OCI-LY7 (cell line): ENCODE data around the gene CTBP1. TPM values are rescaled to one million over a fixed set of nuclear protein-coding genes. Genes with fewer than 3 reads are reported as not detected.

Source experiments
- BruUV-seq: library from RNA; stranded (reverse); fragments of 400-500 nt; replicated peaks from 2 replicates; lab custom pipeline; 2021; lab: Mats Ljungman, UMichigan
- CTCF ChIA-PET: fragments of 300-600 bp; sonication (Branson Sonifier 250); formaldehyde crosslinking; loops from one replicate; lab custom pipeline; 2022; ENCODE audit warnings: antibody characterized with exemption; ENCODE audit not compliant: unreplicated experiment; lab: Charles Lee
- POLR2A ChIA-PET: fragments of 300-600 bp; sonication (Branson Sonifier 250); formaldehyde crosslinking; loops from one replicate; lab custom pipeline; 2022; ENCODE audit warnings: antibody characterized with exemption; lab: Charles Lee
- DNase-seq: peaks from one replicate; pipeline ENCODE4 v3.0.0-alpha.2; 2015; ENCODE audit warnings: low spot score
- H2AFZ ChIP-seq: fragments of 200-600 bp; sonication (generic), shearing (Covaris generic); 2 replicates; pipeline ENCODE4 v1.6.1; 2014; ENCODE audit warnings: mild to moderate bottlenecking, antibody characterized with exemption, low read length, moderate library complexity
- H3K27ac ChIP-seq: fragments of 200-600 bp; sonication (generic); 2 replicates; pipeline ENCODE4 v1.5.1; 2014; ENCODE audit warnings: mixed run types, low read depth, mild to moderate bottlenecking, moderate library complexity, low read length, inconsistent platforms; ENCODE audit not compliant: poor library complexity, severe bottlenecking
- H3K36me3 ChIP-seq: fragments of 200-600 bp; sonication (generic); 2 replicates; pipeline ENCODE4 v1.6.1; 2014; ENCODE audit warnings: mild to moderate bottlenecking, antibody characterized with exemption, low read length, moderate library complexity, mixed read lengths; ENCODE audit not compliant: insufficient read depth
- H3K4me1 ChIP-seq: fragments of 200-600 bp; sonication (generic); 2 replicates; pipeline ENCODE4 v1.5.1; 2014; ENCODE audit warnings: mild to moderate bottlenecking, low read length; ENCODE audit not compliant: insufficient read depth, poor library complexity, severe bottlenecking
- H3K4me2 ChIP-seq: fragments of 200-600 bp; sonication (generic); 2 replicates; pipeline ENCODE4 v1.6.1; 2014; ENCODE audit warnings: mild to moderate bottlenecking, low read length
- H3K4me3 ChIP-seq: fragments of 200-600 bp; sonication (generic); 2 replicates; pipeline ENCODE4 v1.5.1; 2014; ENCODE audit warnings: mild to moderate bottlenecking, low read depth, low read length; ENCODE audit not compliant: poor library complexity, severe bottlenecking
- H3K79me2 ChIP-seq: fragments of 200-600 bp; sonication (generic); 2 replicates; pipeline ENCODE4 v1.6.1; 2016; ENCODE audit warnings: low read depth, mild to moderate bottlenecking, low read length, moderate library complexity, mixed read lengths; ENCODE audit not compliant: insufficient read depth
- H3K9me2 ChIP-seq: fragments of 200-600 bp; sonication (generic); 2 replicates; pipeline ENCODE4 v1.6.1; 2016; ENCODE audit warnings: mild to moderate bottlenecking, low read length, mixed read lengths; ENCODE audit not compliant: insufficient read depth
- H3K9me3 ChIP-seq: fragments of 200-600 bp; sonication (generic); 2 replicates; pipeline ENCODE4 v1.6.1; 2014; ENCODE audit warnings: mild to moderate bottlenecking, mixed run types, low read length, mixed read lengths
- H4K20me1 ChIP-seq: fragments of 200-600 bp; sonication (generic); 2 replicates; pipeline ENCODE4 v1.6.1; 2014; ENCODE audit warnings: mild to moderate bottlenecking, antibody characterized with exemption, low read length, moderate library complexity, mixed read lengths; ENCODE audit not compliant: insufficient read depth
- CTCF ChIP-seq: fragments of 200-600 bp; sonication (generic); conservative IDR thresholded peaks from 2 replicates; pipeline ENCODE4 v1.5.1; 2014; ENCODE audit warnings: mild to moderate bottlenecking, antibody characterized with exemption, low read length, moderate library complexity, mixed read lengths
- EZH2phosphoT487 ChIP-seq: fragments of 200-600 bp; sonication (generic); IDR thresholded peaks from 2 replicates; pipeline ENCODE4 v1.6.1; 2018; ENCODE audit warnings: low read depth, borderline replicate concordance, mild to moderate bottlenecking, mixed run types, antibody characterized with exemption, low read length, moderate library complexity, mixed read lengths
- intact Hi-C: fragments of 100-400 bp; cut with micrococcal nuclease; formaldehyde crosslinking; loops from one replicate; pipeline ENCODE4 v1.10.0; 2022; ENCODE audit not compliant: unreplicated experiment
- total RNA-seq, 2 experiments: library from RNA; depleted of rRNA in 1 of 2; stranded (reverse); fragments of >200 nt in 1 of 2; shearing (Covaris generic) in 1 of 2; gene quantifications; 2 replicates each; pipeline ENCODE4 v1.2.3, GENCODE V29; 2014 to 2022

The CTBP1 gene
- total RNA-seq, 2 experiments from 2014 or later = 238 to 311 TPM

GRCh38 chr4:1182313-1182712 is 66.6 kb downstream of the CTBP1 start:
- no peak overlapping the region for H3K27ac ChIP-seq
- no peaks in the 10 kb centered on the region for H4K20me1 ChIP-seq
- H3K9me2 ChIP-seq = no peaks in the 10 kb centered on the region
- no peak for DNase-seq
- ChIA-PET CTCF (no interaction called here), POLR2A (no interaction called here)
- no peak overlapping the region for H2AFZ ChIP-seq
- H3K36me3 ChIP-seq = no peaks in the 10 kb centered on the region; the same call in 1 of the 2 replicates
- BruUV-seq = no TSS peak
- H3K9me3 ChIP-seq = peaks cover 30% of the 10 kb centered on the region; the same call in 1 of the 2 replicates
- H3K4me3 ChIP-seq = no peak overlapping the region
- peaks cover 14% of the 10 kb centered on the region for H3K4me1 ChIP-seq
- TF ChIP-seq CTCF (no peak), EZH2phosphoT487 (no peak)
- no peak overlapping the region for H3K4me2 ChIP-seq
- intact Hi-C loops = no loop called here
- H3K79me2 ChIP-seq = no peaks in the 10 kb centered on the region

- BruUV-seq = no TSS peak
- POLR2A ChIA-PET = no interaction called here
- Histone ChIP-seq H3K9me3 (peaks cover 30% of the 10 kb centered on the region; the same call in 1 of the 2 replicates), H3K27ac (no peak overlapping the region), H3K9me2 (no peaks in the 10 kb centered on the region), H3K4me3 (no peak overlapping the region), H3K36me3 (no peaks in the 10 kb centered on the region; the same call in 1 of the 2 replicates), H3K79me2 (no peaks in the 10 kb centered on the region), H2AFZ (no peak overlapping the region), H3K4me2 (no peak overlapping the region), H4K20me1 (no peaks in the 10 kb centered on the region), H3K4me1 (peaks cover 8% of the 10 kb centered on the region)
- intact Hi-C loops = no loop called here
- DNase-seq = no peak
- no peak for TF ChIP-seq CTCF
- CTCF ChIA-PET = no interaction called here
Measured at GRCh38 chr4:1180663-1181062, 68.3 kb downstream of the CTBP1 start.

- POLR2A ChIA-PET = interaction anchor here (0.7 kb wide), 1 partner anchor 440 kb away, joined by 3 read pairs; no protein-coding TSS in a partner anchor
- BruUV-seq = no TSS peak
Measured at GRCh38 chr4:1179976-1180375, 69.0 kb downstream of the CTBP1 start.

More at GRCh38 chr4:1179976-1180375, 69.0 kb downstream of the CTBP1 start:
- Histone ChIP-seq H2AFZ (no peak overlapping the region), H3K36me3 (no peaks in the 10 kb centered on the region; the same call in 1 of the 2 replicates), H3K79me2 (no peaks in the 10 kb centered on the region), H4K20me1 (no peaks in the 10 kb centered on the region), H3K27ac (no peak overlapping the region), H3K9me2 (no peaks in the 10 kb centered on the region), H3K9me3 (peaks cover 30% of the 10 kb centered on the region; the same call in 1 of the 2 replicates), H3K4me2 (no peak overlapping the region), H3K4me3 (no peak overlapping the region), H3K4me1 (peaks cover 8% of the 10 kb centered on the region)
- intact Hi-C loops = no loop called here
- no peak for TF ChIP-seq EZH2phosphoT487
- TF ChIP-seq CTCF = no peak
- CTCF ChIA-PET = interaction anchor here (0.6 kb wide), 1 partner anchor 19 kb away, joined by 3 read pairs; no protein-coding TSS in a partner anchor
- DNase-seq = no peak
